ENCODE measurements around the gene EPHB1.

GRCh38 chr3:135258916-135259315, 463.9 kb downstream of the EPHB1 start:
- TF ChIP-seq POLR2A (IDR thresholded peaks at IDR 0.05) (no peak), CTCF (IDR thresholded peaks at IDR 0.05) (no peak)

Data from uterus (tissue), 2 donors.